MM.1S (cell line): ENCODE data around the gene CFAP61.

Source experiments
- DNase-seq: peaks from one replicate; pipeline ENCODE4 v3.0.0-alpha.2; 2015
- H2AFZ ChIP-seq: fragments of 300-600 bp; sonication (generic); 2 replicates; pipeline ENCODE4 v1.6.0; 2016; ENCODE audit warnings: antibody characterized with exemption, low read length
- H3F3A ChIP-seq: fragments of 300-600 bp; sonication (generic); 2 replicates; pipeline ENCODE4 v1.6.1; 2016; ENCODE audit warnings: mild to moderate bottlenecking, antibody characterized with exemption, low read length, moderate library complexity, mixed read lengths; ENCODE audit not compliant: insufficient read depth
- H3K27ac ChIP-seq: fragments of 300-600 bp; sonication (generic); 2 replicates; pipeline ENCODE4 v1.5.1; 2016; ENCODE audit warnings: mild to moderate bottlenecking, low read length
- H3K27me3 ChIP-seq: fragments of 300-600 bp; sonication (generic); replicated peaks from 2 replicates; pipeline ENCODE4 v1.6.0; 2016; ENCODE audit warnings: low read length; ENCODE audit not compliant: insufficient read depth
- H3K36me3 ChIP-seq: fragments of 300-600 bp; sonication (generic); replicated peaks from 2 replicates; pipeline ENCODE4 v1.6.1; 2016; ENCODE audit warnings: mild to moderate bottlenecking, low read length, mixed read lengths; ENCODE audit not compliant: insufficient read depth
- H3K4me1 ChIP-seq: fragments of 300-600 bp; sonication (generic); 2 replicates; pipeline ENCODE4 v1.6.1; 2016; ENCODE audit warnings: low read length, mixed read lengths
- H3K4me2 ChIP-seq: fragments of 300-600 bp; sonication (generic); 2 replicates; pipeline ENCODE4 v1.6.0; 2016; ENCODE audit warnings: low read depth, low read length
- H3K4me3 ChIP-seq: fragments of 300-600 bp; sonication (generic); 2 replicates; pipeline ENCODE4 v1.5.1; 2016; ENCODE audit warnings: low read length, mixed read lengths
- H3K79me2 ChIP-seq: fragments of 300-600 bp; sonication (generic); 2 replicates; pipeline ENCODE4 v1.6.1; 2016; ENCODE audit warnings: mixed run types, low read length, mixed read lengths
- H3K9ac ChIP-seq: fragments of 300-600 bp; sonication (generic); 2 replicates; pipeline ENCODE4 v1.6.1; 2016; ENCODE audit warnings: low read length, mixed read lengths
- H3K9me2 ChIP-seq: fragments of 300-600 bp; sonication (generic); replicated peaks from 2 replicates; pipeline ENCODE4 v1.6.1; 2016; ENCODE audit warnings: mild to moderate bottlenecking, low read length, mixed read lengths; ENCODE audit not compliant: insufficient read depth
- H3K9me3 ChIP-seq: fragments of 300-600 bp; sonication (generic); replicated peaks from 2 replicates; pipeline ENCODE4 v1.6.1; 2016; ENCODE audit warnings: mild to moderate bottlenecking, low read length, mixed read lengths; ENCODE audit not compliant: insufficient read depth
- H4K20me1 ChIP-seq: fragments of 300-600 bp; sonication (generic); 2 replicates; pipeline ENCODE4 v1.6.1; 2016; ENCODE audit warnings: mild to moderate bottlenecking, low read length, moderate library complexity, mixed read lengths; ENCODE audit not compliant: insufficient read depth
- CTCF ChIP-seq: fragments of 300-600 bp; sonication (generic); IDR thresholded peaks from 2 replicates; pipeline ENCODE4 v1.5.1; 2016; ENCODE audit warnings: antibody characterized with exemption, low read length, mixed read lengths
- EZH2 ChIP-seq: fragments of 300-600 bp; sonication (generic); optimal IDR thresholded peaks from 2 replicates; pipeline ENCODE3; 2017; ENCODE audit warnings: low read depth, mild to moderate bottlenecking, antibody characterized with exemption, low read length, mixed read lengths
- EZH2phosphoT487 ChIP-seq: fragments of 300-600 bp; sonication (generic); IDR thresholded peaks from 2 replicates; pipeline ENCODE4 v1.6.1; 2018; ENCODE audit warnings: antibody characterized with exemption, low read length

The CFAP61 gene

GRCh38 chr20:20317621-20318364 is 265.5 kb downstream of the CFAP61 start:
- H3K4me1 ChIP-seq, result no peaks in the 10 kb centered on the region
- H2AFZ ChIP-seq, result no peak overlapping the region
- H3K9me2 ChIP-seq, result no peaks in the 10 kb centered on the region
- H3K27me3 ChIP-seq, result no peaks in the 10 kb centered on the region
- no peaks in the 10 kb centered on the region for H3F3A ChIP-seq
- H3K9ac ChIP-seq, result no peak overlapping the region
- no peak overlapping the region for H3K4me3 ChIP-seq
- H3K36me3 ChIP-seq, result no peaks in the 10 kb centered on the region
- H3K27ac ChIP-seq, result no peak overlapping the region
- no peak for DNase-seq
- H3K79me2 ChIP-seq, result no peaks in the 10 kb centered on the region
- no peaks in the 10 kb centered on the region for H4K20me1 ChIP-seq
- H3K4me2 ChIP-seq, result no peak overlapping the region
- H3K9me3 ChIP-seq, result no peaks in the 10 kb centered on the region
- TF ChIP-seq EZH2, result no peak
- TF ChIP-seq EZH2phosphoT487, result no peak
- no peak for TF ChIP-seq CTCF

GRCh38 chr20:20318365-20319161 is 266.2 kb downstream of the CFAP61 start:
- Histone ChIP-seq H3K9ac (no peak overlapping the region), H3K4me3 (no peak overlapping the region), H2AFZ (no peak overlapping the region), H3K27me3 (no peaks in the 10 kb centered on the region), H3K4me2 (no peak overlapping the region), H3K9me3 (no peaks in the 10 kb centered on the region), H3K27ac (no peak overlapping the region), H3K36me3 (no peaks in the 10 kb centered on the region), H3F3A (no peaks in the 10 kb centered on the region), H3K79me2 (no peaks in the 10 kb centered on the region), H3K4me1 (no peaks in the 10 kb centered on the region), H3K9me2 (no peaks in the 10 kb centered on the region), H4K20me1 (no peaks in the 10 kb centered on the region)
- no peak for DNase-seq
- TF ChIP-seq EZH2phosphoT487 (no peak), CTCF (no peak), EZH2 (no peak)

GRCh38 chr20:20321134-20321533 is 268.8 kb downstream of the CFAP61 start:
- no peak overlapping the region for H2AFZ ChIP-seq
- H3K79me2 ChIP-seq, result no peaks in the 10 kb centered on the region
- H3K27me3 ChIP-seq, result no peaks in the 10 kb centered on the region
- DNase-seq, result no peak
- H3K27ac ChIP-seq, result no peak overlapping the region
- H4K20me1 ChIP-seq, result no peaks in the 10 kb centered on the region
- H3K9me3 ChIP-seq, result no peaks in the 10 kb centered on the region
- no peaks in the 10 kb centered on the region for H3K9me2 ChIP-seq
- H3K9ac ChIP-seq, result no peak overlapping the region
- no peak overlapping the region for H3K4me2 ChIP-seq
- H3K4me1 ChIP-seq, result no peaks in the 10 kb centered on the region
- no peaks in the 10 kb centered on the region for H3F3A ChIP-seq
- H3K36me3 ChIP-seq, result no peaks in the 10 kb centered on the region
- no peak overlapping the region for H3K4me3 ChIP-seq
- TF ChIP-seq EZH2, result no peak
- no peak for TF ChIP-seq EZH2phosphoT487
- TF ChIP-seq CTCF, result no peak
